Testis (tissue), 2 donors: ENCODE results near the gene MASP1.

ENCODE experiments used
- POLR2A ChIP-seq: fragments of 450-650 bp; IDR thresholded peaks from one replicate; pipeline ENCODE4 v1.6.1; 2017; ENCODE audit warnings: antibody characterized with exemption, mild to moderate bottlenecking, moderate library complexity
- TF ChIP-seq, protein P1 (sequence below), 3 experiments: fragments of 450-650 bp in 2 of 3; fragments of 200-600 bp in 1 of 3; sonication (generic) in 1 of 3; IDR thresholded peaks; one replicate each; pipeline ENCODE4 v1.5.1; 2016 to 2019; ENCODE audit warnings: antibody characterized with exemption in 3 of 3, mild to moderate bottlenecking in 2 of 3, moderate library complexity in 1 of 3

DNA sequence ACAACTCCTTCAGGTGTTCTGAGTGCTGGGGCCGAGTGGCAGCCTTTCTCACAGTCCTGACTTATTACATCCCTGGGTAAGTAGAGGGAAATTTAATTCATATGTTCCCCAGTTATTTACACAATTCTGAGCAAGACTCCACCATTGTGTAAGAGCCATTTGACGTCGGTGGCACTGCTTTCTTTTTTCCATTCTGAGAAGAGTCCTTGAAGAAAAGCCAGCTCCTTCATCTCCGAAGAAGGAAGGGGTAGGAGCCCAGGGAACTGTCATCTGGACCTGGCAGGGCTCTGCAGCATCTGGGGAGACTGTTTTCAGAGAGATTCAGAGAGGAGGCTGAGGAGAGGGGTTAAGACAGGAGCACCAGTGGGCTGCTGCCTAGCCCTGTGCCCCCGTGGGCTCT is 22.6 kb upstream of the MASP1 start:
- TF ChIP-seq, protein P1, sequence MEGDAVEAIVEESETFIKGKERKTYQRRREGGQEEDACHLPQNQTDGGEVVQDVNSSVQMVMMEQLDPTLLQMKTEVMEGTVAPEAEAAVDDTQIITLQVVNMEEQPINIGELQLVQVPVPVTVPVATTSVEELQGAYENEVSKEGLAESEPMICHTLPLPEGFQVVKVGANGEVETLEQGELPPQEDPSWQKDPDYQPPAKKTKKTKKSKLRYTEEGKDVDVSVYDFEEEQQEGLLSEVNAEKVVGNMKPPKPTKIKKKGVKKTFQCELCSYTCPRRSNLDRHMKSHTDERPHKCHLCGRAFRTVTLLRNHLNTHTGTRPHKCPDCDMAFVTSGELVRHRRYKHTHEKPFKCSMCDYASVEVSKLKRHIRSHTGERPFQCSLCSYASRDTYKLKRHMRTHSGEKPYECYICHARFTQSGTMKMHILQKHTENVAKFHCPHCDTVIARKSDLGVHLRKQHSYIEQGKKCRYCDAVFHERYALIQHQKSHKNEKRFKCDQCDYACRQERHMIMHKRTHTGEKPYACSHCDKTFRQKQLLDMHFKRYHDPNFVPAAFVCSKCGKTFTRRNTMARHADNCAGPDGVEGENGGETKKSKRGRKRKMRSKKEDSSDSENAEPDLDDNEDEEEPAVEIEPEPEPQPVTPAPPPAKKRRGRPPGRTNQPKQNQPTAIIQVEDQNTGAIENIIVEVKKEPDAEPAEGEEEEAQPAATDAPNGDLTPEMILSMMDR (IDR thresholded peaks at IDR 0.05) = no peak
- no peak for TF ChIP-seq POLR2A
